ENCODE data around the gene DMRTB1. TPM values are rescaled to one million over a fixed set of nuclear protein-coding genes. Genes with fewer than 3 reads are reported as not detected.

Gene DMRTB1
- total and polyA plus RNA-seq, 2 of the 8 experiments (the other 6 are each of a cell fraction or from before 2014, with no cell fraction given), result 0.06 to 0.35 TPM

- no peak overlapping the region for H3K56ac ChIP-seq (replicated peaks; ENCODE audit: insufficient read length, low read depth, low read length)
- H2BK12ac ChIP-seq (ENCODE audit: low read depth, low read length), result no peak overlapping the region
- no peak overlapping the region for H2AK5ac ChIP-seq (ENCODE audit: low read depth, low read length)
- H3K4me1 ChIP-seq (replicated peaks in 1 of 4; ENCODE audit: control insufficient read depth in 3 of 4, insufficient read depth in 4 of 4, low read length in 3 of 4), result peaks cover 0 to 7% (median 4%) of the 10 kb centered on the region in 4 experiments; a peak in 5 of 7 replicates
- H3K9ac ChIP-seq (replicated peaks in 1 of 4; ENCODE audit: extremely low read depth in 1 of 4, low read depth in 3 of 4, low read length in 3 of 4), result no peak overlapping the region
- H2BK20ac ChIP-seq (ENCODE audit: low read length), result no peak overlapping the region
- H3K23ac ChIP-seq (ENCODE audit: insufficient read length), result no peak overlapping the region
- TF ChIP-seq POLR2A (IDR thresholded peaks at IDR 0.05; ENCODE audit: control extremely low read depth in 1 of 2, low read depth in 2 of 2, low read length in 2 of 2), result no peak
- no peak for TF ChIP-seq ASH2L (IDR thresholded peaks at IDR 0.05; ENCODE audit: low read length)
- no peak for TF ChIP-seq KDM4A (IDR thresholded peaks at IDR 0.05; ENCODE audit: low read depth, low read length, severe bottlenecking)
- no peak for TF ChIP-seq YY1 (IDR thresholded peaks at IDR 0.05; ENCODE audit: low read depth, low read length)
- TF ChIP-seq GTF2F1 (IDR thresholded peaks at IDR 0.05; ENCODE audit: borderline replicate concordance, low read depth, low read length), result no peak
- TF ChIP-seq GABPA (IDR thresholded peaks at IDR 0.05; ENCODE audit: borderline replicate concordance, insufficient read depth, low read length), result no peak
- TF ChIP-seq RNF2 (IDR thresholded peaks at IDR 0.05; ENCODE audit: borderline replicate concordance, low read depth, low read length, missing control alignments, poor library complexity, severe bottlenecking), result no peak
- no peaks in the 10 kb centered on the region for H3K36me3 ChIP-seq (ENCODE audit: control insufficient read depth in 2 of 4, insufficient read depth in 4 of 4, low read length in 3 of 4)
- peaks cover 0 to 6% (median 2%) of the 10 kb centered on the region in 4 experiments; a peak in 4 of 7 replicates for H3K27me3 ChIP-seq (replicated peaks in 1 of 4; ENCODE audit: control insufficient read depth in 3 of 4, extremely low read depth in 1 of 4, insufficient read depth in 3 of 4, low read length in 3 of 4)
- no peak overlapping the region for H4K5ac ChIP-seq (ENCODE audit: insufficient read length, low read depth, low read length)
- no peak overlapping the region for H3K4me3 ChIP-seq (ENCODE audit: extremely low read depth in 1 of 4, insufficient read depth in 2 of 4, low read depth in 3 of 4, low read length in 4 of 4)
- no peaks in the 10 kb centered on the region for H3K79me2 ChIP-seq (ENCODE audit: control insufficient read depth in 1 of 2, insufficient read depth in 2 of 2, low read length in 2 of 2)
- no peak overlapping the region for H2BK15ac ChIP-seq (ENCODE audit: low read length)
- H2BK120ac ChIP-seq (replicated peaks; ENCODE audit: low read depth, low read length), result no peak overlapping the region
- H3K9me3 ChIP-seq (ENCODE audit: insufficient read depth in 2 of 2, low read depth in 1 of 2, low read length in 1 of 2), result 0 out of 4 replicates have a peak, but pooled peaks cover 0 to 3% of the 10 kb centered on the region in 2 experiments
- H3K4ac ChIP-seq (replicated peaks; ENCODE audit: insufficient read length, low read depth, low read length), result no peak overlapping the region
- H3K27ac ChIP-seq (ENCODE audit: low read depth, low read length), result no peak overlapping the region
- H2BK5ac ChIP-seq (ENCODE audit: low read depth, low read length), result no peak overlapping the region
- H3K23me2 ChIP-seq (ENCODE audit: low read depth, low read length), result no peaks in the 10 kb centered on the region
- FAIRE-seq, result no peak
- H4K20me1 ChIP-seq (replicated peaks in 1 of 2; ENCODE audit: control insufficient read depth in 1 of 2, insufficient read depth in 2 of 2, low read length in 2 of 2), result no peaks in the 10 kb centered on the region
- ChIA-PET POLR2A (ENCODE audit: partially characterized antibody) (no interaction called here), CTCF (ENCODE audit: partially characterized antibody) (interaction anchor here (0.5 to 16.5 kb wide), 4 partner anchors 13 to 283 kb away, joined by 3 to 248 read pairs (median 50); partner anchors contain the start of gene DMRTB1)
- H3K79me1 ChIP-seq (ENCODE audit: low read depth, low read length), result no peaks in the 10 kb centered on the region
- H2AFZ ChIP-seq (ENCODE audit: low read length), result no peak overlapping the region
- no peak overlapping the region for H4K91ac ChIP-seq (replicated peaks; ENCODE audit: insufficient read length, low read length)
- no peak overlapping the region for H3K14ac ChIP-seq (ENCODE audit: insufficient read length)
- DNase-seq (ENCODE audit: low read depth in 1 of 2, low spot score in 2 of 2), result no peak
- H3K4me2 ChIP-seq (ENCODE audit: insufficient read depth in 1 of 2, low read depth in 2 of 2, low read length in 2 of 2), result no peak overlapping the region
- H4K8ac ChIP-seq (ENCODE audit: extremely low read depth, insufficient read depth, low read length), result no peak overlapping the region
- H3K18ac ChIP-seq (ENCODE audit: extremely low read depth, low read length), result no peak overlapping the region
These were observed 8.2 kb downstream of the DMRTB1 start for GRCh38 chr1:53467391-53467790.
